Measurements from ENCODE around the gene XYLT1. TPM values are rescaled to one million over a fixed set of nuclear protein-coding genes. Genes with fewer than 3 reads are reported as not detected.
"Not testable (repeated sequence)": the region's sequence is repeated elsewhere in the genome, so short reads cannot be mapped to it uniquely, and the experiment has no call there.

XYLT1 gene
- total RNA-seq, 1 donor from 2014 or later = under 0.01 TPM

DNA sequence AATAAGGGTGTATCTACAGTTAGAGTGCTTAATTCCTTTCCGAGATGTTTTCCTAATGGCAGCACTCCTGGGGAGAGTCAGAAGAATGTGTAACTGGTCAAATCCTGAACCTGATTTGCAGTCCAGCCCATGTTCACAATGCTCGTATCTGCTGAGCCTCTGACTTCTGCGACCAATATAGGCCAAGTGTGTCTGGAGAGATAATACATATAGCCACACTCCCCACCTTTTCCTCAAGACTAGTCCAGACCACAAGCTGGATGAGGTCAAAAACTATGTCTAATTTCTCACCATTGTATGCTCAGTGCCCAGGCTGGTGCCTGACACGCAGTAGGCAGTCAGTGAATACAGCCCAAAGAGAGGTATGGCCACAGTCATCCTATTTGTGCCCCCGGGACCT is 58.0 kb downstream of the XYLT1 start:
- DNase-seq (ENCODE audit: low read depth) (no peak), FAIRE-seq (no peak)
- Histone ChIP-seq H3K36me3 (ENCODE audit: control insufficient read depth, insufficient read depth, low read length) (no peaks in the 10 kb centered on the region), H3K4me3 (ENCODE audit: low read depth, low read length) (no peak overlapping the region), H3K27me3 (ENCODE audit: control insufficient read depth, insufficient read depth, low read length) (no peaks in the 10 kb centered on the region)
- TF ChIP-seq, protein P1, sequence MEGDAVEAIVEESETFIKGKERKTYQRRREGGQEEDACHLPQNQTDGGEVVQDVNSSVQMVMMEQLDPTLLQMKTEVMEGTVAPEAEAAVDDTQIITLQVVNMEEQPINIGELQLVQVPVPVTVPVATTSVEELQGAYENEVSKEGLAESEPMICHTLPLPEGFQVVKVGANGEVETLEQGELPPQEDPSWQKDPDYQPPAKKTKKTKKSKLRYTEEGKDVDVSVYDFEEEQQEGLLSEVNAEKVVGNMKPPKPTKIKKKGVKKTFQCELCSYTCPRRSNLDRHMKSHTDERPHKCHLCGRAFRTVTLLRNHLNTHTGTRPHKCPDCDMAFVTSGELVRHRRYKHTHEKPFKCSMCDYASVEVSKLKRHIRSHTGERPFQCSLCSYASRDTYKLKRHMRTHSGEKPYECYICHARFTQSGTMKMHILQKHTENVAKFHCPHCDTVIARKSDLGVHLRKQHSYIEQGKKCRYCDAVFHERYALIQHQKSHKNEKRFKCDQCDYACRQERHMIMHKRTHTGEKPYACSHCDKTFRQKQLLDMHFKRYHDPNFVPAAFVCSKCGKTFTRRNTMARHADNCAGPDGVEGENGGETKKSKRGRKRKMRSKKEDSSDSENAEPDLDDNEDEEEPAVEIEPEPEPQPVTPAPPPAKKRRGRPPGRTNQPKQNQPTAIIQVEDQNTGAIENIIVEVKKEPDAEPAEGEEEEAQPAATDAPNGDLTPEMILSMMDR (IDR thresholded peaks at IDR 0.05; ENCODE audit: insufficient read depth, low read length, severe bottlenecking) = no peak

DNA sequence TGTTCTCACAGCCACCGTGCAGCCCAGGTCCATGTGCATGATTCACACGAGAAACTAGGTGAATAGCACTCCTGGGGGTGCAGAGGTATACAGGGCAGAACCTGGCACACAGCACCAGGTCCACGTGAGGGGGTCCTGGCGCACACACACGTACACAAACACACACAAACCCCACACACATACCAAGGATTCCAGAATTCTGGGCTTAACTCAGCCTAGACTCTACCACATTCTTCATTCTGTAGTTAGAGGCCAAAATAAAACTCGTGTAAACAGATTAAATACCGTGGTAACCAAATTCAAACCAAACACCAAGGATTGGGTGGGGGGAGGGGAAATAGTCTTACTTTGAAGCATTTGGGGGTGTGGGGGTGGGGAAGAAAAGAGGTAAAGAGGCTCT is 58.5 kb downstream of the XYLT1 start:
- H3K4me3 ChIP-seq (ENCODE audit: low read depth, low read length) = no peak overlapping the region
- FAIRE-seq (no peak), DNase-seq (ENCODE audit: low read depth) (no peak)
- TF ChIP-seq, protein P1 (IDR thresholded peaks at IDR 0.05; ENCODE audit: insufficient read depth, low read length, severe bottlenecking) = no peak
- H3K27me3 ChIP-seq (ENCODE audit: control insufficient read depth, insufficient read depth, low read length) = no peaks in the 10 kb centered on the region
- no peaks in the 10 kb centered on the region for H3K36me3 ChIP-seq (ENCODE audit: control insufficient read depth, insufficient read depth, low read length)

DNA sequence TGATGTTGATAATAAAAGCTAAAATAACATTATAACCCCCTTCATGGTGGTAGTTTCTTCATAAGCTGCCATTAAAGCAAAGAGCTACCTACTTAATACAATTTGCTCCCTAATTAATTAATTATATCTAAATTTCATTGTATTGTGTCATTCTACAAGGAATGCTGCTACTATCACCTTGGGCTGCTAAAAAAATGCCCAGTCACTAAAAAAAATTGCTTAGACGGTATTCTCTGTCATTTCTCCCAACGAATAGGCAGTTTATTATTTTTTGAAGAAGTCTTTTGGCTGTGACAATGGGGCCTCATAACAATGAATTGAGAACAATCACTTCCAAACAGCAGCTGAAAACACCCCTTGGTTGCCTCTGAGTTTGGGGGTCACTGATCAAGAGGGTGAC is 59.5 kb downstream of the XYLT1 start:
- TF ChIP-seq, protein P1 (IDR thresholded peaks at IDR 0.05; ENCODE audit: insufficient read depth, low read length, severe bottlenecking) = no peak
- Histone ChIP-seq H3K27me3 (ENCODE audit: control insufficient read depth, insufficient read depth, low read length) (no peaks in the 10 kb centered on the region), H3K4me3 (ENCODE audit: low read depth, low read length) (no peak overlapping the region), H3K36me3 (ENCODE audit: control insufficient read depth, insufficient read depth, low read length) (no peaks in the 10 kb centered on the region)
- no peak for DNase-seq (ENCODE audit: low read depth)
- no peak for FAIRE-seq

DNA sequence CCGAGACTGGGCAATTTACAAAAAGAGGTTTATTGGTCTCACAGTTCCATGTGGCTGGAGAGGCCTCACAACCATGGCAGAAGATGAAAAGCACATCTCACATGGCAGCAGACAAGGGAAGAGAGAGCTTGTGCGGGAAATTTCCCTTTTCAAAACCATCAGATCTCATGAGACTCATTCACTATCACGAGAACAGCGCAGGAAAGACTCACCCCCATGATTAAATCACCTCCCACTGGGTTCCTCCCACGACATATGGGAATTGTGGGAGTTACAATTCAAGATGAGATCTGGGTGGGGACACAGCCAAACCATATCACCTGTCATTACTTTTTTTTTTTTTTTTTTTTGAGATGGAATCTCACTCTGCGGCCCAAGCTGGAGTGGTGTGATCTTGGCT is 60.4 kb downstream of the XYLT1 start:
- DNase-seq (ENCODE audit: low read depth); H3K27me3 ChIP-seq (ENCODE audit: control insufficient read depth, insufficient read depth, low read length); H3K4me3 ChIP-seq (ENCODE audit: low read depth, low read length); H3K36me3 ChIP-seq (ENCODE audit: control insufficient read depth, insufficient read depth, low read length); FAIRE-seq: not testable (repeated sequence)

DNA sequence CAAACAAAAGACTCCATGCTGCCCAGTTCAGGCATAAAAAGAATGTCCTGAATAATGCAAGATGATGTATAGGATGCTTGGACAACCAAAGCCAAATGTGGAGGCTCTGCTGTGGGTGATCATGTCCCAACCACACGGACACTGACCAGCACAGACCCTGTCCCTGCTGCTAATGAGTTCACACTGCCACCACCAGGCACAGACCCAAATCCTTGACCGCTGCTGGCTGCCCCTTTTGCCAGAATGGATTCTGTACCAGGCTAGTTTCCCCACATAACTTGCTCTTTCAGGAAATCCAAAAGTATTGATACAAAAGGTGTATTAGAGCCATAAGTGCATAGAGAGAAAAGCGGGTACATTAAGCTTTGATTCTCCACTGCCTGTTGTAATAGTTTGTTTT is 60.9 kb downstream of the XYLT1 start:
- Histone ChIP-seq H3K4me3 (ENCODE audit: low read depth, low read length) (no peak overlapping the region), H3K36me3 (ENCODE audit: control insufficient read depth, insufficient read depth, low read length) (no peaks in the 10 kb centered on the region), H3K27me3 (ENCODE audit: control insufficient read depth, insufficient read depth, low read length) (no peaks in the 10 kb centered on the region)
- FAIRE-seq (no peak), DNase-seq (ENCODE audit: low read depth) (no peak)
- TF ChIP-seq, protein P1 (IDR thresholded peaks at IDR 0.05; ENCODE audit: insufficient read depth, low read length, severe bottlenecking) = no peak

DNA sequence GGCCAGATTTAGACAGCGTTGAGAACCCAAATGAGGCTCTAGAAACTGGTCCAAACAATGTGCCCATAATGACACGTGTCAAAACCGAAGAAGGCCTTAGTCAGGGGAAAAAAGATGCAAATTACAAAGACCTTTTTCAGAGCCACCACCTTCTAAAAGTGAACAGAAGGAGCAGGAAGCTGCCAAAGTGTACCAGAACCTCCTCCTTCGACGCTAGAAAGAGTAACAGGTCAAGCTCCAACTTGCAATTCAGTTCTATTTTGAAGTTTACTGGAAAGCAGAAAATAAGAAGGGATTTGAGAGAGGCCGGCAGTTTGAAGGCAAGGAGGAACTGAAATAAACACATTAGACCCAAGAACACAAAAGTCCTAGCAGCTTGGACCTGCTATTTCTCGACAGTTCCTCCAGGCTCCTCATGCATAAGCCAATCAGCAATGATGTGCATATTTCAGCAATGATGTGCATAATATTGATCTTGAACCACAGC is 61.8 kb downstream of the XYLT1 start:
- no peaks in the 10 kb centered on the region for H3K36me3 ChIP-seq (ENCODE audit: control insufficient read depth, insufficient read depth, low read length)
- TF ChIP-seq, protein P1 (IDR thresholded peaks at IDR 0.05; ENCODE audit: insufficient read depth, low read length, severe bottlenecking) = no peak
- FAIRE-seq = no peak
- H3K27me3 ChIP-seq (ENCODE audit: control insufficient read depth, insufficient read depth, low read length) = no peaks in the 10 kb centered on the region
- DNase-seq (ENCODE audit: low read depth) = no peak
- H3K4me3 ChIP-seq (ENCODE audit: low read depth, low read length) = no peak overlapping the region

Measured in bronchial epithelial cell (primary cell).